NCI-H446 treated with DMSO at 0.1 percent for 48 hours (cell line): Measurements from ENCODE around the gene AKAP13.
A peak's percentile ranks its signal among the peaks of the same experiment; 100 is the strongest.
"Not testable (repeated sequence)": the region's sequence is repeated elsewhere in the genome, so short reads cannot be mapped to it uniquely, and the experiment has no call there.

Experiments used
- DNase-seq: peaks from one replicate; lab custom pipeline; 2025; lab: John Stamatoyannopoulos, UW

AKAP13 gene

DNA sequence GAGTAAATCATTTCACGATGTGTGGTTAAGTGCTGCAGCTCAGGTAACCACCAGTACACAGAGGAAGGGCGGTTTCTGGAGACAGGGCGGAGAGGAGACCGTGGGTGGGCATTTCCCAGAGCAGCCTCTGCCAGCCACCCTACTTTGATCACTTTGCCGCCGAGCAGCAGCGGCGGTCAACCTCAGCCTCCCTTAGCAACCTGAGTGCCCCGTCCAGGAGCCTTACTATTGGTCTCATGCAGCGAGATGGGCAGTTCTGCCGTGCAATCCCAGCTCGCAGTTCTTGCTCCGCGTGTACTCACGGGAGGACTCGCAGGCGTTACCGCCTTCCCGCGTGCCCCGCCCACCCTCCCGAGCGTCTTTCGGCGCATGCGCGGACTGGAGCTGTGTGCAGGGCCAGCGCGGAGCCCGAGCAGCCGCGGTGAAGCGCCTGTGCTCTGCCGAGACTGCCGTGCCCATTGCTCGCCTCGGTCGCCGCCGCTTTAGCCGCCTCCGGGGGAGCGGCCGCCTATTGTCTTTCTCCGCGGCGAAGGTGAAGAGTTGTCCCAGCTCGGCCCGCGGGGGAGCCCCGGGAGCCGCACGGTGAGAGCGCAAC lies at the start of gene AKAP13:
TSS of gene AKAP13 (plus strand) at position 387 of the 595 bp plus-strand sequence. CDS start 105,118 bp downstream, outside the sequence.
- DNase-seq: peak; percentile 96

DNA sequence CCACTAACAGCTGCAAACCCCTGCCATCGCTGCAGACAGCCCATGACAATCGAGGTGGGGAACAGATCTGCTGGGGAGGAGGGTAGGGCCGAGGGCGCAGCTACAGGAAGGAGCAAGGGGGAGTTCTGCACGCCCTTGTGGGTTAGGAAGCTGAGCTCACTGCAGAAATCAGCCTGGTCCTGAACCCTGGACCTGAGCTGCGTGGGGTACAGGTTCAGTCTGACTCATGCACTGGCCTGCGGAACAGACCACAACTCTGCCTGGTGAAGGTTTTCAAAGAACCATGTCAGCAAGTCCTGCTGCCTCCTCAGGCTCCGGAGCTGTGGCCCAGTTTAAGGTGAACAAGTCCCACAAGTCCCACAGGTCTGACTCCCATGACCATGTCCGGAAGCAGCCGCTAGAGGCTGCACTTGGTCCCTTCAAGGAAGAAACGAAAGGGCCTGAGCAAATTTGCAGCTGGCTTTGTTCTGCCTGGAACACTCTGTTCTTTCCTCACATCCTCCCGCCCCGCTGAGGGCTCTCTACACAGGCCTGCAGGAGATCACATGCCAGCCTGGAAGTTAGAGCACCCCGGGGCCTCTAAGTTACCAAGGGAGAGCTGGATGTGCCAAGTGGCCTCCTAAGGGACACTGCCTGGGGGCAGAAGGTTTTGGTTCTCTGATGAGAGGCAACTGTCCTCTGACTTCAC lies 49.4 kb upstream of the AKAP13 start:
- DNase-seq: peak; percentile 23

GRCh38 chr15:85331655-85332285 lies 48.6 kb upstream of the AKAP13 start:
- no peak for DNase-seq

DNA sequence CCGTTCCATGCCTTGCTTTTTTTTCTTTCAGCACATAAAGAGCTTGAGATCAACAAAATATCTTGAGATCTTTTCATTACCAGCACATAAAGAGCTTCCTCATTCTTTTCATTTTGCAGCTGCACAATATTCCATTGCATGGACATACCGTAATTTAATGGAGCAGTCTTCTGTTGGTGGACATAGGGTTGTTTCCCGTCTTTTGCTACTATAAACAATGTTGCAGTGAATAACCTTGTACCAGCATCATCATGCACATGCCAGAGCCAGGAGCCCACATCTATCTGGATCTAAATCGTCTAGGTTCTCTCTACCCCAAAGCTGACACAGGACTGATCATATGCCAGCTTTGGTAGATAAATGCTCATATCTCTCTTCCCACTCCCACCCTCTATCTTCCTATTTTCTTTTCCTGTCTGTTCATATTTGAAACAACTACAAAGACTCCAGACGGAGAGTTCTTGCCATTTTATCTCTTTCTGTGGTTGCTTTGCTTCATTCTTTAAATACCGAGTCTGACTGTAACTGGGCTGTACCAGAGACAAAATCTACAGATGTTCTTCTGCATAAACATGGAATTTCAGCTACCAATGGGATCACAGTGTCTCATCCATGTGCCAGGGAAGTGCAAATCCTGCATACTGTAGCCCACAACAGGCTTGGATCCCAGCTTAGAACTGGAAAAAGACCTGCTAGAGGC lies 47.1 kb upstream of the AKAP13 start:
- no peak for DNase-seq

DNA sequence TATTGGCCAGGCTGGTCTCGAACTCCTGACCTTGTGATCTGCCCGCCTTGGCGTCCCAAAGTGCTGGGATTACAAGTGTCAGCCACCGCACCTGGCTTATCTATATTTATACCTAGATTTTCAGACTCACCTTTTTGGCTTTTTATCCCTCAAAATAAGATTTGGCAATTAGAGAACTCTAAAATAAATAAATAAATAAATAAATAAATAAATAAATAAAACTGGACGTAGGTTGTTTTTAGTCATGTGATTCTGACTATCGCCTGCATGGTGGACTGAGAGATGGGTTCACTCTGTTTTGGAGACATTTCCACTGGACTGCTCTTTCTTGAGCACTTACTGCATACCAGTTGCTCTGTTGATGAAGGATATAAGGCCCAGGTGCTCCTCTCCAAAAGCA lies 46.2 kb upstream of the AKAP13 start:
- no peak for DNase-seq

- DNase-seq: no peak
These were observed 45.0 kb upstream of the AKAP13 start for GRCh38 chr15:85335193-85335942.

- no peak for DNase-seq
These were observed 43.5 kb upstream of the AKAP13 start for GRCh38 chr15:85336880-85337279.

- DNase-seq: no peak
These were observed 42.9 kb upstream of the AKAP13 start for GRCh38 chr15:85337425-85338074.

DNA sequence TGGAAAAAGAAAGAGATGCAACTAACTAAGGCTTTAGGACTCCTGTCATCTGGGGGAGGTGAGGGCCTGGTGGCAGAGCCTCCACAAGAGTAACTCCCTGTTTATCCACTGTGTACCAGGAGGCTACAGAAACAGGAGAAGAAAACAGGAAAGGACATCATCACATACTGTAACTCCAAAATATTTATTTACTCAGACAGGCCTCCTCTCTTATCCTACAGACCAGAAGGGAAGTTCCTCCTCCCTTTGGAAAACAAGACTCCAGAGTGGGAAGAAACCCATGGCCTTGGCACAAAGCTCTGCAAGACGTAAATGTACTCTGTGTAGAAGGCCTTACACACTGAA lies 40.1 kb upstream of the AKAP13 start:
- no peak for DNase-seq

DNA sequence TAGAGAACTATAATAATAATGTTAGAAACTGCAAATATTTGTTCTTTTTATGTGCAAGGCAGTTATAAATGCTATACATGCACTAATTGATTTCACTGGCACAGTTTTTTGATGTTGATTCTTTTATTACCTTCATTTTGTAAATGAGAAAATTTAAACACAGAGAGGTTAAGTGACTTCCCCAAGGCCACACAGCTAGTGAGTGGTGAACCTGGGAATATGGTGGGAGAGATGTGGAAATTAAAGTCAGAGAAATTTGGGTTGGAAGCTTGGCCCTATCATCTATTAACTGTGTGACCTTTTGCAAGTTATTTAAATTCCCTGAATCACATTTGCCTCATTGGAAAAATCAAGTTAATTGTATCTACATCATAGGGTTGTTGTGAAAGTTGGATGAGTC lies 39.6 kb upstream of the AKAP13 start:
- no peak for DNase-seq

DNA sequence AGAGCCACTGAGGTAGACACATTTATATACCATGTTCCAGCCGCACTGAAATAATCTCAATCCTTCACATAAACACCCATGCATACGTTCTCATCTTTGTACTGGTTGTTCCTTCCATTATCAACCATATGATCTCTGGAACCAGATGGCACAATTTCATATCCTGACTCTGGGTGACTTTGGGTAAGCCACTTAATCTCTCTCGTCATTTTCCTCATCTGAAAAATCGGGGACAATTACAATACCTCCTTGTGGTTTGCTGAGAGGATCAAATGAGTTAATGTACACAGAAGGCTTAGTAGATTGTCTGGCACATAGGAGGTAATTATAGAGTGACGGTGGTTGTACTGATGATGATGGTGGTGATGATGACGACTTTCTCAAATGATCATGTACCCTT lies 38.2 kb upstream of the AKAP13 start:
- not testable (repeated sequence) for DNase-seq

DNA sequence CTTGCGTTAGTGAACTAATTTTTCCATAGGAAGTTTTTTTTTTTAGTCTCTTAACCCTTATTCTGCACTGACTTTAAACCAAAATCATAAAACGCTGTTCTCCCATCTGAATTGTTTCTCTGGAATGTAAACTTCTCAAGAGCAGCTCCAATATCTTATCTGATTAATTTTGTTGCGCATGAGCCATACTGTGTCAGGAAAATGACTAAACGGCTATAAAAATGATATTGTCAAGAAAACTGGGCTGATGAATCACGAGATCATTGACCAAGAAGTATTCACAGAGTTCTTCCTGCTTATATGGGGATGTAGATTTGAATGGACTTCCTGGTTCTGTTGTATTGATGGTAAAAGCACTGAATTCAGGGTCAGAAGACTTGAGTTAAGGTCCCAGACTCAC lies 37.0 kb upstream of the AKAP13 start:
- DNase-seq: not testable (repeated sequence)

- DNase-seq: not testable (repeated sequence)
These were observed 36.2 kb upstream of the AKAP13 start for GRCh38 chr15:85344241-85344640.

GRCh38 chr15:85344653-85345114 lies 35.7 kb upstream of the AKAP13 start:
- DNase-seq: not testable (repeated sequence)

DNA sequence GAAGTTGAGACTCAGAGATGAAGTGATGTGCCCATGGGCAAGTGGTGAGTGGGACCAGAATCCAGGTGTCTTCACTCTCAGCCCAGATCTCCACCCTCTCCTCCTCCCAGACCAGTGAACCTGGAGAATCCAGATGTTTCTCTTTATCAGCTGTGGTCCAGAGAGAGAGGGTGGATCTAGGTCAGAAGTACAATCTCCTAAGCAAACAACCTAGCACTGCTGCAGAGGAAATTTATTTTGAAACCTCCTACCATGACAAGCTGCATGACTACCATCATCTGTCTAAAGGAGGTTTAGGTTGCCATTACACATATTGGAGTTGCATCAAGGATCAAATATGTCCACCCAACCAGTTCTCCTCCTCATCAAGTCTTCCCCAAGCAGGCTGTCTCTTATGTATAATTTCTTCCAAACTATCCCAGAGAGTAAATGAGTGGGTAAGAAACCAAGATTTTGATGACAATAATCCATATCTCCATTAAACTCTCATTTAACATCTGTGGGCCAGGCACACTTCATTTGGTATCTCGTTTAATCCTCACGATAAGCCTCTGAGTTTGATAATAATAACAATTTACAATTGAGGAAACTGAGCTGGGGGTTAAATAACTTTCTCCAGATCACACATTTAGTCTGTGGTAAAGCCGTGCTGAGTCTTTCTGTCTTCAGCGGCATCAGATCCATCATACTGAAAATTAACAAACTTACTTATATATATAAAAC lies 35.0 kb upstream of the AKAP13 start:
- DNase-seq: not testable (repeated sequence)

DNA sequence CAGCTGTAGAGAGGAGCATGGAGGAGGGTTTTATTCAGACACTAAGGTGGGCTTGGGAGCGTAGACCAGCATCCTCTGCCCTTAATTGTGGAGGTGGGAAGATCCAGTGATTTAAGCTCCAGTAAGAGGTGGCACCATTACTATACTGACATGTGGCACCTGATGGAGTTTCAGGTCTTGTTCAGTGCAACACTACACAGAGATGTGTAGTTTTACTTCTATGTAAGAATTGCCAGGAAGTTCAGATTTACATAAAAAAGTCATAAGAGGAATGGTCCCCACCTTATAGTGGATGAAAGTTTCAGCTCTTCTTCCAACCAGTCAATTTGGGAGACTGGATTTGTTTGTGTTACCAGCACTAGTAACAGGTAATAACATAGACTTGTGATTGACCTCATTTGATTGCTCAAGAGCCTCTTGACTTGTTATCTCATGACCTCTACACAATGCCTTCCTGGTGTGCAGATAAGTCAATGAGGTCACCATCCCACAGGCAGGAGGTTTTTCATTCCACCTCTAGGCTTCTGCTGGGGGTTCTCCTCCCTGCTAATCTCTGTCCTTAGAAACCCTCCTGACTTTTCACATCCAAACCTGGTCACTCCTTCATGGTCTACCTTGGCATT lies 33.8 kb upstream of the AKAP13 start:
- not testable (repeated sequence) for DNase-seq

GRCh38 chr15:85347264-85348047 lies 32.9 kb upstream of the AKAP13 start:
- DNase-seq: not testable (repeated sequence)

DNA sequence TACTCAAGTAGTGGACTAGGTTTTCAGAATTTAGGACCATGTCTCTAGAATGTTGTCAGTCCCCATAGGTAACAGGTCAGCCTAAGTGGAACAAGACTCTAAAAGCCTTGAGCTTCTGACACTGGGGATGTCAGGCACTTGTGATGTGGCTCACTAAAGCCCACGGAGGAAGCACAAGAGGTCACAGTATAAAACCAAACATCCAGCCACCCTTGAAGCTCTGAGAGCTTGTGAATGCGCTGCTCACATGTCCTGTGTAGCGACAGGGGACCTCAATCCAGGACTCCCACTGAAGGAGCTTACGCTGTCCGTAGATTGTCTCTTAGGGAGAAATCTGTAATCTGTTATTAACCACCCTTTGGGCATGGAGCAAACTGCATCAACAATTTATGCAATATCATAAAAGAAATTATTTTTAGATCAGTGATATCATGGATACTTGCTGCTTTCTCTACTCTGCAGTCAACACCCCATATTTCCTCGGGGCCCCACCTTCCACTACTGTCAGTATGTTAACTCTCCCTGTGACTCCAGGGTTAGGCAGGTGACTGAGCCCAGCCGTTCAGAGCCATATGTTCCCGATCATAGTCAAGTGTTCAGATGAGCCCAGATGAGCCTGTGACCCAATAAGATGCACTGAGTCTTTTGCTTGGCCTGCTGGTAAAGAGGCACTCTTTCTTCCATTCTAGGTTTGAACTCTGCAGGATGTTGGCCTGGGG lies 32.2 kb upstream of the AKAP13 start:
- not testable (repeated sequence) for DNase-seq

DNA sequence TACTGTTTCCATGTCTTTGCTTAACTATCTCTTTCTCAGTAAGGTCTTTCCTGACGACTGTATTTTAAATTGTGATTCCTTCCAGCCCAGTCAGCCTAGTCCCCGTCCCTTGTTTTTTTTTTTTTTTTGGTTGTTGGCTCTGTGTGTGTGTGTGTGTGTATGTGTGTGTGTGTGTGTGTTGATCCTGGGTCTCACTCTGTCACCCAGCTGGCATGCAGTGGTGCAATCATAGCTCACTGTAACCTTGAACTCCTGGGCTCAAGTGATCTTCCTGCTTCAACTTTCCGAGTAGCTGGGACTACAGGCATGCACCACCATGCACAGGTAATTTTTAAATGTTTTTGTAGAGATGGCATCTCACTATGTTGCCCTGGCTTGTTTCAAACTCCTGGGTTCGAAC lies 31.3 kb upstream of the AKAP13 start:
- not testable (repeated sequence) for DNase-seq
